ENCODE measurements around the gene IL4. TPM values are rescaled to one million over a fixed set of nuclear protein-coding genes. Genes with fewer than 3 reads are reported as not detected.

IL4 gene
- total RNA-seq, 1 donor from 2014 or later = not detected

DNA sequence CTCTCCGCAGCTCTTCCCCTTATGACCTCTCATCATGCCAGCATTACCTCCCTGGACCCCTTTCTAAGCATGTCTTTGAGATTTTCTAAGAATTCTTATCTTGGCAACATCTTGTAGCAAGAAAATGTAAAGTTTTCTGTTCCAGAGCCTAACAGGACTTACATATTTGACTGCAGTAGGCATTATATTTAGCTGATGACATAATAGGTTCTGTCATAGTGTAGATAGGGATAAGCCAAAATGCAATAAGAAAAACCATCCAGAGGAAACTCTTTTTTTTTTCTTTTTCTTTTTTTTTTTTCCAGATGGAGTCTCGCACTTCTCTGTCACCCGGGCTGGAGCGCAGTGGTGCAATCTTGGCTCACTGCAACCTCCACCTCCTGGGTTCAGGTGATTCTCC, 36.5 kb upstream of the IL4 start:
- Mint-ChIP-seq H3K4me3 (ENCODE audit: unreplicated experiment) (no peak overlapping the region), H3K4me1 (ENCODE audit: low read depth, unreplicated experiment) (peaks cover 6% of the 10 kb centered on the region), H3K9me3 (ENCODE audit: unreplicated experiment) (no peaks in the 10 kb centered on the region), H3K27ac (ENCODE audit: unreplicated experiment) (no peak overlapping the region), H3K36me3 (ENCODE audit: low read depth, unreplicated experiment) (peaks cover 8% of the 10 kb centered on the region), H3K27me3 (ENCODE audit: low read depth, unreplicated experiment) (no peaks in the 10 kb centered on the region)
- Histone ChIP-seq H3K4me2 (ENCODE audit: low read length) (no peak overlapping the region), H4K20me1 (ENCODE audit: insufficient read depth, low read length) (no peaks in the 10 kb centered on the region), H3K27me3 (ENCODE audit: insufficient read depth, low read length) (no peaks in the 10 kb centered on the region), H3K27ac (ENCODE audit: low read depth, low read length) (no peak overlapping the region), H3K9me3 (ENCODE audit: insufficient read depth, low read depth, low read length) (no peaks in the 10 kb centered on the region), H3K4me3 (ENCODE audit: insufficient read depth, low read depth, low read length) (no peak overlapping the region), H3K36me3 (ENCODE audit: insufficient read depth, low read length) (peaks cover 12% of the 10 kb centered on the region), H3K4me1 (ENCODE audit: insufficient read depth, low read length) (no peaks in the 10 kb centered on the region), H2AFZ (ENCODE audit: low read depth, low read length) (no peak overlapping the region), H3K9ac (ENCODE audit: low read length) (no peak overlapping the region), H3K79me2 (ENCODE audit: insufficient read depth, low read length) (no peaks in the 10 kb centered on the region)
- TF ChIP-seq, protein P1, sequence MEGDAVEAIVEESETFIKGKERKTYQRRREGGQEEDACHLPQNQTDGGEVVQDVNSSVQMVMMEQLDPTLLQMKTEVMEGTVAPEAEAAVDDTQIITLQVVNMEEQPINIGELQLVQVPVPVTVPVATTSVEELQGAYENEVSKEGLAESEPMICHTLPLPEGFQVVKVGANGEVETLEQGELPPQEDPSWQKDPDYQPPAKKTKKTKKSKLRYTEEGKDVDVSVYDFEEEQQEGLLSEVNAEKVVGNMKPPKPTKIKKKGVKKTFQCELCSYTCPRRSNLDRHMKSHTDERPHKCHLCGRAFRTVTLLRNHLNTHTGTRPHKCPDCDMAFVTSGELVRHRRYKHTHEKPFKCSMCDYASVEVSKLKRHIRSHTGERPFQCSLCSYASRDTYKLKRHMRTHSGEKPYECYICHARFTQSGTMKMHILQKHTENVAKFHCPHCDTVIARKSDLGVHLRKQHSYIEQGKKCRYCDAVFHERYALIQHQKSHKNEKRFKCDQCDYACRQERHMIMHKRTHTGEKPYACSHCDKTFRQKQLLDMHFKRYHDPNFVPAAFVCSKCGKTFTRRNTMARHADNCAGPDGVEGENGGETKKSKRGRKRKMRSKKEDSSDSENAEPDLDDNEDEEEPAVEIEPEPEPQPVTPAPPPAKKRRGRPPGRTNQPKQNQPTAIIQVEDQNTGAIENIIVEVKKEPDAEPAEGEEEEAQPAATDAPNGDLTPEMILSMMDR (IDR thresholded peaks at IDR 0.05; ENCODE audit: insufficient read depth, low read depth, low read length) = no peak
- TF ChIP-seq EZH2 (IDR thresholded peaks at IDR 0.05; ENCODE audit: insufficient read depth, low read length) = no peak
- DNase-seq (ENCODE audit: low read depth) (no peak), FAIRE-seq (no peak)

DNA sequence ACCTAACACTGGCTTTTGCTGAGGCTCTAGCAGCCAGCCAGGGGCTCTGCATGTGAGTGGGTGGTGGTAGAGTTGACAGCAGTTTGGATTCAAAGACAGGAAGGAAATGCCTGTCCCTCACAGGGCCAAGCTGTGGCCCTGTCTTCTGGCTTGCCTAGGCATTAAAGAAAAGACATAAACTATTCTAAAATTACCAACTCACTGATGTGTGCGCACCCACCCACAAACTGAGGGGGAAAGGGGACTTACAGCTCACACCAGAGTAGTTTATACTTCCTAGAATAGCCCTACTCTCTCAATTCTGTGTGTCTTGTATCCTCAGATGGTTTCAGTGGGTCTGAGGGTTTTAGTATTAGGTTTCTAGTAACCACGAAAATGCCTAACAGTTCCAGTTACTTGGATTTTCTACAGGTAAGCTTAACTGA, 34.1 kb upstream of the IL4 start:
- FAIRE-seq (no peak), DNase-seq (ENCODE audit: low read depth) (no peak)
- no peak overlapping the region for H3K4me3 Mint-ChIP-seq (ENCODE audit: unreplicated experiment)
- no peak overlapping the region for H3K4me3 ChIP-seq (ENCODE audit: insufficient read depth, low read depth, low read length)
- H3K4me1 ChIP-seq (ENCODE audit: insufficient read depth, low read length) = no peaks in the 10 kb centered on the region
- H3K27ac ChIP-seq (ENCODE audit: low read depth, low read length) = no peak overlapping the region
- H3K27ac Mint-ChIP-seq (ENCODE audit: unreplicated experiment) = no peak overlapping the region
- peaks cover 6% of the 10 kb centered on the region for H3K4me1 Mint-ChIP-seq (ENCODE audit: low read depth, unreplicated experiment)
- no peaks in the 10 kb centered on the region for H3K79me2 ChIP-seq (ENCODE audit: insufficient read depth, low read length)
- no peaks in the 10 kb centered on the region for H3K9me3 ChIP-seq (ENCODE audit: insufficient read depth, low read depth, low read length)
- H3K9me3 Mint-ChIP-seq (ENCODE audit: unreplicated experiment) = no peaks in the 10 kb centered on the region
- no peaks in the 10 kb centered on the region for H4K20me1 ChIP-seq (ENCODE audit: insufficient read depth, low read length)
- no peaks in the 10 kb centered on the region for H3K27me3 ChIP-seq (ENCODE audit: insufficient read depth, low read length)
- TF ChIP-seq, protein P1 (IDR thresholded peaks at IDR 0.05; ENCODE audit: insufficient read depth, low read depth, low read length) = no peak
- TF ChIP-seq EZH2 (IDR thresholded peaks at IDR 0.05; ENCODE audit: insufficient read depth, low read length) = no peak
- no peak overlapping the region for H3K9ac ChIP-seq (ENCODE audit: low read length)
- peaks cover 18% of the 10 kb centered on the region for H3K36me3 Mint-ChIP-seq (ENCODE audit: low read depth, unreplicated experiment)
- no peak overlapping the region for H3K4me2 ChIP-seq (ENCODE audit: low read length)
- no peaks in the 10 kb centered on the region for H3K27me3 Mint-ChIP-seq (ENCODE audit: low read depth, unreplicated experiment)
- H3K36me3 ChIP-seq (ENCODE audit: insufficient read depth, low read length) = peaks cover 16% of the 10 kb centered on the region
- H2AFZ ChIP-seq (ENCODE audit: low read depth, low read length) = no peak overlapping the region

DNA sequence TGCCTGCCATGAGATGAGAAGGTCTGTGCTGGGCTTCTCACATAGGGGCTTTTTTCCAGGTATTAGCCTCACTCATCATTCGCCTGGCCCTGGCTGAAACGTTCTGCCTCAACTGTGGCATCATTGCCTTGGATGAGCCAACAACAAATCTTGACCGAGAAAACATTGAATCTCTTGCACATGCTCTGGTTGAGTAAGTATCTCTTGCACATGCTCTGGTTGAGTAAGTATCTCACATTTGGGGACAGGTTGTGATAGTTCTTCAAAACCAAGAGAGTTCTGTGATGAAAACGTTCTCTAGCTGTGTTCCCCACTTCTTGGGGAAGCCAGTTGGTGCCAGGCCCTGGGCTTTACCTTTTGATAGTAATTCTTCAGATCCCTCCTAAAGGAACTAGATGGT, 33.2 kb upstream of the IL4 start:
- Histone ChIP-seq H3K79me2 (ENCODE audit: insufficient read depth, low read length) (no peaks in the 10 kb centered on the region), H3K4me3 (ENCODE audit: insufficient read depth, low read depth, low read length) (no peak overlapping the region), H3K9me3 (ENCODE audit: insufficient read depth, low read depth, low read length) (no peaks in the 10 kb centered on the region), H3K36me3 (ENCODE audit: insufficient read depth, low read length) (peaks cover 16% of the 10 kb centered on the region), H3K4me1 (ENCODE audit: insufficient read depth, low read length) (no peaks in the 10 kb centered on the region), H3K27me3 (ENCODE audit: insufficient read depth, low read length) (no peaks in the 10 kb centered on the region), H4K20me1 (ENCODE audit: insufficient read depth, low read length) (no peaks in the 10 kb centered on the region), H3K4me2 (ENCODE audit: low read length) (no peak overlapping the region), H3K9ac (ENCODE audit: low read length) (no peak overlapping the region), H2AFZ (ENCODE audit: low read depth, low read length) (no peak overlapping the region), H3K27ac (ENCODE audit: low read depth, low read length) (no peak overlapping the region)
- Mint-ChIP-seq H3K27ac (ENCODE audit: unreplicated experiment) (no peak overlapping the region), H3K4me1 (ENCODE audit: low read depth, unreplicated experiment) (peaks cover 2% of the 10 kb centered on the region), H3K9me3 (ENCODE audit: unreplicated experiment) (no peaks in the 10 kb centered on the region), H3K36me3 (ENCODE audit: low read depth, unreplicated experiment) (peaks cover 18% of the 10 kb centered on the region), H3K27me3 (ENCODE audit: low read depth, unreplicated experiment) (no peaks in the 10 kb centered on the region), H3K4me3 (ENCODE audit: unreplicated experiment) (no peak overlapping the region)
- no peak for TF ChIP-seq EZH2 (IDR thresholded peaks at IDR 0.05; ENCODE audit: insufficient read depth, low read length)
- TF ChIP-seq, protein P1 (IDR thresholded peaks at IDR 0.05; ENCODE audit: insufficient read depth, low read depth, low read length) = no peak
- FAIRE-seq (no peak), DNase-seq (ENCODE audit: low read depth) (no peak)
